Right atrium auricular region (tissue), 2 donors: Measurements from ENCODE around the gene SUN1. TPM values are rescaled to one million over a fixed set of nuclear protein-coding genes. Genes with fewer than 3 reads are reported as not detected.

ENCODE experiments used
- DNase-seq: peaks from one replicate; pipeline ENCODE4 v3.0.0-alpha.2; 2019; ENCODE audit warnings: low spot score
- H3K27ac ChIP-seq, 2 donors: fragments of 200-600 bp; sonication (generic); 1 replicate in 1 of 2; 2 replicates in 1 of 2; pipeline ENCODE4 v1.5.1; 2016 to 2019
- H3K27me3 ChIP-seq, 2 donors: fragments of 200-600 bp; sonication (generic); one replicate each; pipeline versions ENCODE4 v1.5.1 to v1.6.0; 2017 to 2019
- H3K36me3 ChIP-seq: fragments of 200-600 bp; sonication (generic); one replicate; pipeline ENCODE4 v1.5.1; 2016
- H3K4me1 ChIP-seq, 2 donors: fragments of 200-600 bp; sonication (generic); one replicate each; pipeline versions ENCODE4 v1.5.1 to v1.6.0; 2017 to 2019
- H3K4me3 ChIP-seq, 2 donors: fragments of 200-600 bp; sonication (generic); 1 replicate in 1 of 2; 2 replicates in 1 of 2; pipeline ENCODE4 v1.5.1; 2017 to 2019; ENCODE audit warnings: mild to moderate bottlenecking in 1 of 2, moderate library complexity in 1 of 2
- H3K9me3 ChIP-seq, 2 donors: fragments of 200-600 bp; sonication (generic); one replicate each; pipeline ENCODE4 v1.5.1; 2019
- total RNA-seq, 2 donors: library from RNA; depleted of rRNA; stranded (reverse); fragments of >200 nt; gene quantifications; one replicate each; pipeline ENCODE4 v1.1.0, GENCODE V29; 2016
- TF ChIP-seq, protein P1 (sequence below), 2 donors: fragments of 200-600 bp; sonication (generic); IDR thresholded peaks; one replicate each; pipeline ENCODE4 v1.5.1; 2019; ENCODE audit warnings: antibody characterized with exemption in 2 of 2

Gene SUN1
- total RNA-seq, 2 donors from 2014 or later: 84.4 to 97.5 TPM

DNA sequence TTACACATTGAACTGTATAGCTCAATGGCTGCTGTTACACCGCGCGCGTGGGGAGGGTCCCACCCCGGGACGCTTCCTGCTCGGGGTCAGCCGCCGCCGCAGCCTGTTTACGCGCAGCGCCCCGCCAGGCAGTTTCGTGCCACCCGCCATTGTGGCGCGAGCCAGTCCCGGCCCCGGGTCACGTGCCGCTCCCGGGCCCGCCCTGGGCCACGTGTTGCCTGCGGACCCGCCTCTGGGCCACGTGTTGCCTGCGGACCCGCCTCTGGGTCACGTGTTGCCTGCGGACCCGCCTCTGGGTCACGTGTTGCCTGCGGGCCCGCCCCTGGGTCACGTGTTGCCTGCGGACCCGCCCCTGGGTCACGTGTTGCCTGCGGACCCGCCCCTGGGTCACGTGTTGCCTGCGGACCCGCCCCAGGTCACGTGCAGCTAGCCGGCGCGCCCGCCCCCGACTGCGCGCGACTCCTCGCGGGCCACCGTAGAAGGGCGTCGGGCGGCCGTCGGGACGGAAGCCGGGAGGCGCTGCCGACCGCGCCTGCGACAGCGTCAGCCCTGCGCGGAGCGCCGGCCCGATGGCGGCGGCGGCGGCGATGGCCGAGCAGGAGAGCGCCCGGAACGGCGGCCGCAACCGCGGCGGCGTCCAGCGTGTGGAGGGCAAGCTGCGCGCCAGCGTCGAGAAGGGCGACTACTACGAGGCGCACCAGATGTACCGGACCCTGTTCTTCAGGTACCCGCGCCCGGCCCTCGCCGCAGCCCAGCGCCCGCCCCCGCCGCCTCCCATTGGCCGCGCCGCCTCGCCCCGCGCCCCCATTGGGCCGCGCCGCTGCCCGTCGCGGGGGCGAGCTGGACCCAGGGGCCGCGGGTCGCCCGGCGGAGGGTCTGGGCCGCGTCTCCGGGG, 44.0 kb downstream of the SUN1 start, which contains the start of gene GET4:
Gene GET4 (plus strand): TSS at position 478 of the 895 bp plus-strand sequence. CDS start 92 bp downstream, at position 570.
- Histone ChIP-seq H3K4me3 (peak within 1 kb of the TSS; percentile 91 to 96), H3K4me1 (peaks cover 0 to 77% of the 10 kb centered on the region in 2 donors)

DNA sequence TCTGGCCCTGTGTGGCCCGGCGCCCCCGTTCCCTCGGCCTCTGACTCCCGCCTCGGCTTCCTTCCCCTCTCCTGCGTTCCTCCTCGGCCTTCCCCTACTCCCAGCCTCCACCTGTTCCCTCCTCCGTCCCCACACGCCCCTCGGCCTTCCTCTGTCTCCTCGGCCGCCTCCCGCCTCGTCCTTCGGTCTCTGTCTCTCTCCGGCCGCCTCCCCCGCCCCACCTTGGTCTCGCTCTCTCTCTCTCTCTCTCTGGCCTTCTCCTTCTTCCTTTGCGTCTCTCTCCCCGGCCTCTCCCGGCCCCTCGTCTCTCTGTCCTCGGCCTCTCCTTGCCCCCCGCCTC, 44.7 kb downstream of the SUN1 start:
- Histone ChIP-seq H3K27ac (peak overlapping the region; percentile 87 to 88), H3K36me3 (peaks cover 12% of the 10 kb centered on the region), H3K9me3 (no peaks in the 10 kb centered on the region), H3K4me1 (peaks cover 0 to 79% of the 10 kb centered on the region in 2 donors), H3K4me3 (peak overlapping the region; percentile 91 to 96), H3K27me3 (no peaks in the 10 kb centered on the region)
- TF ChIP-seq, protein P1, sequence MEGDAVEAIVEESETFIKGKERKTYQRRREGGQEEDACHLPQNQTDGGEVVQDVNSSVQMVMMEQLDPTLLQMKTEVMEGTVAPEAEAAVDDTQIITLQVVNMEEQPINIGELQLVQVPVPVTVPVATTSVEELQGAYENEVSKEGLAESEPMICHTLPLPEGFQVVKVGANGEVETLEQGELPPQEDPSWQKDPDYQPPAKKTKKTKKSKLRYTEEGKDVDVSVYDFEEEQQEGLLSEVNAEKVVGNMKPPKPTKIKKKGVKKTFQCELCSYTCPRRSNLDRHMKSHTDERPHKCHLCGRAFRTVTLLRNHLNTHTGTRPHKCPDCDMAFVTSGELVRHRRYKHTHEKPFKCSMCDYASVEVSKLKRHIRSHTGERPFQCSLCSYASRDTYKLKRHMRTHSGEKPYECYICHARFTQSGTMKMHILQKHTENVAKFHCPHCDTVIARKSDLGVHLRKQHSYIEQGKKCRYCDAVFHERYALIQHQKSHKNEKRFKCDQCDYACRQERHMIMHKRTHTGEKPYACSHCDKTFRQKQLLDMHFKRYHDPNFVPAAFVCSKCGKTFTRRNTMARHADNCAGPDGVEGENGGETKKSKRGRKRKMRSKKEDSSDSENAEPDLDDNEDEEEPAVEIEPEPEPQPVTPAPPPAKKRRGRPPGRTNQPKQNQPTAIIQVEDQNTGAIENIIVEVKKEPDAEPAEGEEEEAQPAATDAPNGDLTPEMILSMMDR (IDR thresholded peaks at IDR 0.05): no peak
- no peak for DNase-seq

More for the DNA sequence above, 44.0 kb downstream of the SUN1 start, which contains the start of gene GET4:
- Histone ChIP-seq H3K36me3 (peaks cover 18% of the 10 kb centered on the region), H3K9me3 (no peaks in the 10 kb centered on the region), H3K27ac (peak within 1 kb of the TSS; percentile 87 to 88), H3K27me3 (no peaks in the 10 kb centered on the region)
- DNase-seq: peak; percentile 97
- TF ChIP-seq, protein P1 (IDR thresholded peaks at IDR 0.05): peak; percentile 18 to 37

DNA sequence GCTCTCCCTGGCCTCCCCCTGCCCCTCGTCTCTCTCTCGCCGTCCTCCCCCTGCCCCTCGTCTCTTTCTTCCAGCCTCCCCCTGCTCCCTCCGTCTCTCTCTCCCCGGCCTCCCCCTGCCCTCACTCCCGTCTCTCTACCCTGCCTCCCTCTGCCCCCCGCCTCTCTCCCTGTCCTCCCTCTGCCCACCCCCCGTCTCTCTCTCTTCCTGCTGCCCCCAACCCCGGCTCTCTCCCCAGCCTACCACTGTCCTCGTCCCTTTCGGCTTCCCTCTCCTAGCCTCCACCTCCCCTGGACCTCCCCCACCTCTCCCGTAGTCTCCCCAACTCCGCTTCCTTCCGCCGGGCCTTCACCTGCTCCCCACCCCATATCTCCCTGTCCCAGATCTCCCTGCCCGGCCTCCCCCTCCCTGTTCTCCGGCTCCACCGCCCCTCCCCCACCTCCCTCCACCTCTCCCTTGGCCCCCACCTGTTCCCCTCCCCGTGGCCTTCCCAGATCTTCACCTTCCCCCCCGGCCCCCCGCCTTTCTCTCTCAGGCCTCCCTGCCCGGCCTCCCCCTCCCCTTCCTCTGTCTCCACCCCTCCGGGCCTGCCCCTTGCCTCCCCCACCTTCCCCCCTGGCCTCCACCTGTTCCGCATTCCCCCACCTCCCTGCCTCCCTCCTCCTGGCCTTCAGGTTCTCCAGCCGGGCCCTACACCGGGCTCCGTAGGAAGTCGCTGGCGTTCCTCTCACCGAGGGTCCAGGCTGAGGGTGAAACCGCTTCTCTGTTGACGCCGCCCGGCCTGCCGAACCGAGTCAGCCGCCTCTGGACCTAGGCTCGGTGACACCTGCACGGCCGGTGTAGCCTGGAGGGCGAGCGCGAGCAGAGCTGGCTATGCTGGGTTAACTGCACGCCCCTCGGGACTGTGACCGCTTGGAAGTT, 45.3 kb downstream of the SUN1 start:
- peak overlapping the region; percentile 87 to 88 for H3K27ac ChIP-seq
- H3K9me3 ChIP-seq: no peaks in the 10 kb centered on the region
- no peak for DNase-seq
- H3K27me3 ChIP-seq: no peaks in the 10 kb centered on the region
- TF ChIP-seq, protein P1 (IDR thresholded peaks at IDR 0.05): no peak
- H3K4me1 ChIP-seq: peaks cover 0 to 79% of the 10 kb centered on the region in 2 donors
- peaks cover 6% of the 10 kb centered on the region for H3K36me3 ChIP-seq
- peak overlapping the region; percentile 91 to 96 for H3K4me3 ChIP-seq

DNA sequence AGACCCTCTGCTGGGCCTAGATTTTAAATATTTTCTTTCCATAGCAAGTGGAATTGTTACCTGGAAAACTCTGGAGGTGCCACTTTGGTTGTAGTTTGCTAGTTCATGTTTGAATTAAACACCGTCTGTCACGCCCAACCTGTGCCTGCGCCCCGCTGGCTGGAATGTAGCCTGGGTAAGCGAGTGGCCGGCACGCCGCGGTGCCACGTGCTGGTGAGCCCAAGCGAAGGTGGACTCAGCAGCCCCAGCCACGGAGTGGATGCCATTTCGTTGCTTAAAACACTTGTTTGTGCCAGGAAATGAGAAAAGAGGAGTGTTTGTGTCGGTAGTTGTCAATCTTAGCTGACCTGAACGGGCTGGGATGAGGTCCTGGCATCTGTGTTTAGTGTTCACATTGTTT, 46.8 kb downstream of the SUN1 start:
- TF ChIP-seq, protein P1 (IDR thresholded peaks at IDR 0.05): no peak
- H3K9me3 ChIP-seq: no peaks in the 10 kb centered on the region
- no peaks in the 10 kb centered on the region for H3K27me3 ChIP-seq
- no peak for DNase-seq
- H3K4me1 ChIP-seq: peaks cover 0 to 80% of the 10 kb centered on the region in 2 donors
- H3K36me3 ChIP-seq: no peaks in the 10 kb centered on the region
- peak overlapping the region; percentile 68 to 88 for H3K27ac ChIP-seq
- no peak overlapping the region for H3K4me3 ChIP-seq

DNA sequence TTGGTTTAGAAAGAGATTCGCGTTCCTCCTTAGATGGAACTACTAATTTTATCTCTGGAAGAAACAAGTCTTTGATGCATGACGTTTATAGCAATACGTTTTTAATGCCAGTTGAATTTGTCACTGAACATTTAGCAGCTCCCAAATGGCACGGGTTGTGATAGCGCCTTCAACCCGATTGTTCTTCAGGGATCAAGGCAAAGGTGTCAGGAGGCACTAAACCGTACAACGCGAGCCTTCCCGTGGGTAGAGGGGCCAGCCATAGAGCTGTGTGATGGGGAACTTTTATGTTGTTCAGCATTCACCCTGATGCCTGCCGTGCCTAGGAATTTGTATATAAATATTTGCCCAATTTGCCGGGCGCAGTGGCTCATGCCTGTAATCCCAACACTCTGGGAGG, 47.4 kb downstream of the SUN1 start:
- TF ChIP-seq, protein P1 (IDR thresholded peaks at IDR 0.05): no peak
- Histone ChIP-seq H3K27ac (peak overlapping the region; percentile 68 to 88), H3K4me3 (no peak overlapping the region), H3K9me3 (no peaks in the 10 kb centered on the region), H3K27me3 (no peaks in the 10 kb centered on the region), H3K36me3 (no peaks in the 10 kb centered on the region), H3K4me1 (peaks cover 0 to 80% of the 10 kb centered on the region in 2 donors)
- no peak for DNase-seq
